ENCODE measurements around the gene NAV2. TPM values are rescaled to one million over a fixed set of nuclear protein-coding genes. Genes with fewer than 3 reads are reported as not detected.

Gene NAV2
- total and polyA plus RNA-seq, 2 experiments from 2014 or later: 26.0 to 45.0 TPM

GRCh38 chr11:19862091-19862490 is 149.5 kb downstream of the NAV2 start:
- Mint-ChIP-seq H3K9me3 (peaks cover 7% of the 10 kb centered on the region), H3K36me3 (ENCODE audit: low read depth) (peaks cover 41% of the 10 kb centered on the region), H3K27ac (no peak overlapping the region), H3K27me3 (ENCODE audit: insufficient read depth, low read depth, poor library complexity) (peaks cover 1% of the 10 kb centered on the region), H3K4me3 (no peak overlapping the region), H3K4me1 (peaks cover 30% of the 10 kb centered on the region)
- peaks cover 9% of the 10 kb centered on the region; the same call in 1 of the 2 replicates for H3K9me2 ChIP-seq (ENCODE audit: insufficient read depth)
- H3K27ac ChIP-seq (ENCODE audit: low read depth): no peak overlapping the region
- no peak for TF ChIP-seq ETS1 (IDR thresholded peaks at IDR 0.05)
- TF ChIP-seq EZH2phosphoT487 (IDR thresholded peaks at IDR 0.05; ENCODE audit: unreplicated experiment): no peak
- no peak for TF ChIP-seq NANOG (IDR thresholded peaks at IDR 0.05; ENCODE audit: borderline replicate concordance)
- no peak for TF ChIP-seq CREB1 (CRISPR knock-in tag; IDR thresholded peaks at IDR 0.05; ENCODE audit: low read depth)
- TF ChIP-seq POLR2AphosphoS5 (IDR thresholded peaks at IDR 0.05; ENCODE audit: low read depth): no peak
- no peak for TF ChIP-seq ZNF462 (CRISPR knock-in tag; IDR thresholded peaks at IDR 0.05)
- no peak for TF ChIP-seq CTCF (conservative IDR thresholded peaks at IDR 0.05; ENCODE audit: low read depth in 2 of 2)
- no peak for TF ChIP-seq STAT1 (IDR thresholded peaks at IDR 0.05; ENCODE audit: unreplicated experiment)
- no peak for TF ChIP-seq ZNF114 (CRISPR knock-in tag; IDR thresholded peaks at IDR 0.05)
- no peak for TF ChIP-seq REST (IDR thresholded peaks at IDR 0.05; ENCODE audit: unreplicated experiment)
- TF ChIP-seq EZH2 (IDR thresholded peaks at IDR 0.05; ENCODE audit: low read depth, unreplicated experiment): no peak
- TF ChIP-seq ZNF331 (CRISPR knock-in tag; IDR thresholded peaks at IDR 0.05; ENCODE audit: low read depth): no peak
- TF ChIP-seq JUNB (IDR thresholded peaks at IDR 0.05; ENCODE audit: unreplicated experiment): no peak
- no peak for ATAC-seq
- H2AFZ ChIP-seq: no peak overlapping the region
- H3K27me3 ChIP-seq (ENCODE audit: insufficient read depth): no peaks in the 10 kb centered on the region
- no peaks in the 10 kb centered on the region for H3F3A ChIP-seq (replicated peaks; ENCODE audit: low read depth)
- peaks cover 18% of the 10 kb centered on the region; the same call in 1 of the 2 replicates for H3K4me1 ChIP-seq (ENCODE audit: insufficient read depth)
- H3K79me2 ChIP-seq (replicated peaks; ENCODE audit: insufficient read depth): peaks cover 32% of the 10 kb centered on the region
- H3K36me3 ChIP-seq (ENCODE audit: insufficient read depth): no peaks in the 10 kb centered on the region
- no peak overlapping the region for H3K4me3 ChIP-seq
- no peaks in the 10 kb centered on the region for H4K20me1 ChIP-seq (replicated peaks; ENCODE audit: insufficient read depth)
- no peak for DNase-seq (ENCODE audit: low spot score)
- H3K4me2 ChIP-seq: no peak overlapping the region

Measured in GM23338 (cell line).